H1 (cell line): ENCODE results near the gene PI4KA. TPM values are rescaled to one million over a fixed set of nuclear protein-coding genes. Genes with fewer than 3 reads are reported as not detected.

Source experiments
- CHD1 ChIP-seq: IDR thresholded peaks from 2 replicates; pipeline ENCODE4 v1.6.1; 2012; ENCODE audit warnings: low read depth, low read length, improper control_type of control experiment
- CHD7 ChIP-seq: fragments of 300-600 bp; sonication (generic); IDR thresholded peaks from 2 replicates; pipeline ENCODE4 v1.7.1; 2012; ENCODE audit warnings: low read length, moderate library complexity, mild to moderate bottlenecking, inconsistent platforms; ENCODE audit not compliant: insufficient replicate concordance
- EGR1 ChIP-seq: IDR thresholded peaks from 2 replicates; pipeline ENCODE4 v1.6.1; 2011; ENCODE audit warnings: low read depth, low read length, borderline replicate concordance
- SIN3A ChIP-seq, 2 experiments: IDR thresholded peaks in 1 of 2; conservative IDR thresholded peaks in 1 of 2; 2 replicates each; pipeline ENCODE4 v1.6.1; 2011 to 2012; ENCODE audit warnings: low read length in 2 of 2, improper control_type of control experiment in 1 of 2, low read depth in 1 of 2, mild to moderate bottlenecking in 1 of 2
- polyA plus RNA-seq, 7 experiments: library from polyadenylated mRNA; depleted of rRNA in 3 of 7; stranded (reverse) in 5 of 7; unstranded in 2 of 7; fragments of >200 nt in 5 of 7; fragments of 200-250 nt in 2 of 7; gene quantifications; 1 replicate in 5 of 7; 2 replicates in 1 of 7; 4 replicates in 1 of 7; pipeline versions ENCODE4 v1.2.1 to v1.2.3, GENCODE V29; 2011 to 2013; ENCODE audit warnings: missing spikeins in 2 of 7, mixed read lengths in 2 of 7
- total RNA-seq: library from RNA; stranded (reverse); fragmentation: NEBNext Ultra II Directional; extraction: Animal tissue kit (Norgen Biotek cat#: 25700); gene quantifications from 2 replicates; pipeline ENCODE4 v1.2.1, GENCODE V29; 2021

Gene PI4KA
- total and polyA plus RNA-seq, 2 of the 8 experiments (the other 6 are each of a cell fraction or from before 2014, with no cell fraction given) = 22.5 to 37.7 TPM

GRCh38 chr22:20745119-20745518 is 113.5 kb downstream of the PI4KA start (continued):
- TF ChIP-seq CHD7 (no peak), SIN3A (conservative IDR thresholded peaks at IDR 0.05 in 1 of 2, IDR thresholded peaks at IDR 0.05 in 1 of 2; ENCODE audit: low read depth in 1 of 2, low read length in 2 of 2) (no peak), EGR1 (no peak), CHD1 (no peak)
